ENCODE results near the gene PAX7.

- TF ChIP-seq RAD21 (conservative IDR thresholded peaks at IDR 0.05): no peak
- no peak for TF ChIP-seq CTCF (IDR thresholded peaks at IDR 0.05; ENCODE audit: poor library complexity, severe bottlenecking)
- TF ChIP-seq EP300 (conservative IDR thresholded peaks at IDR 0.05; ENCODE audit: poor library complexity, severe bottlenecking): no peak
- no peak for TF ChIP-seq REST (IDR thresholded peaks at IDR 0.05; ENCODE audit: borderline replicate concordance)
Observed at GRCh38 chr1:18628511-18628910, 2.1 kb upstream of the PAX7 start.
